SK-N-SH (cell line): Measurements from ENCODE around the gene SLC3A2.

Source experiments
- CTCF ChIP-seq: fragments of 200-600 bp; sonication (generic); IDR thresholded peaks from 2 replicates; pipeline ENCODE4 v1.6.1; 2017; ENCODE audit warnings: antibody characterized with exemption, mild to moderate bottlenecking, moderate library complexity
- MEF2A ChIP-seq: IDR thresholded peaks from 2 replicates; pipeline ENCODE4 v1.4.0; 2012; ENCODE audit warnings: low read depth, borderline replicate concordance
- POLR2AphosphoS5 ChIP-seq: IDR thresholded peaks from 2 replicates; pipeline ENCODE4 v1.6.1; 2012; ENCODE audit warnings: low read depth, low read length
- RAD21 ChIP-seq: IDR thresholded peaks from 2 replicates; pipeline ENCODE4 v1.6.1; 2012; ENCODE audit warnings: mild to moderate bottlenecking, low read length
- SMC3 ChIP-seq: IDR thresholded peaks from 2 replicates; pipeline ENCODE4 v1.6.1; 2012; ENCODE audit warnings: low read depth, low read length, improper control_type of control experiment
- USF1 ChIP-seq: IDR thresholded peaks from 2 replicates; pipeline ENCODE4 v1.4.0; 2012; ENCODE audit warnings: low read depth, borderline replicate concordance
- YY1 ChIP-seq: IDR thresholded peaks from 2 replicates; pipeline ENCODE4 v1.4.0; 2012; ENCODE audit warnings: low read depth, mild to moderate bottlenecking

- TF ChIP-seq CTCF (no peak), POLR2AphosphoS5 (no peak), USF1 (no peak), SMC3 (no peak), YY1 (no peak), RAD21 (no peak), MEF2A (no peak)
Measured at GRCh38 chr11:62854825-62855570, 25.7 kb upstream of the SLC3A2 start.
